Measurements from ENCODE around the gene DDX3X.

DNA sequence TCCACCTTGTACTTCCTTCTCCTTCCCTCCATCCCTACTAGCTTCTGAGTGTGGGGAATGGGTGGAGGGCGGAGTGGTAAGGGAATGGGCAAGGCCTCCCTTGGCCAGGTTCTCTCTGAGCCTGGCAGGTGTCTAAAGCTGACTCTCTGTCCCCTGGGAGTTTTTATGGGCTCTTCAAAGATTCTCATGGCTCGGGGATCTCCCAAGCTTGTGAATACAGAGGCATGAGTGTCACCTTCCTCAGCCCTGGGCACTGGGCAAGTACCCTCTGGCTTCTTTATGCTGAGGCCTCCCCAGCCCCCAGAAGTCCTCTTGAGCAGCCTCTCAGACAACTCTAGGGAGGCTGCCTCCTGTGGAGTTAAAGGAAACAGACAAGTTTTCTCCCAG lies 32.5 kb upstream of the DDX3X start:
- TF ChIP-seq CTCF (optimal IDR thresholded peaks at IDR 0.05 in 1 of 3, IDR thresholded peaks at IDR 0.05 in 1 of 3, conservative IDR thresholded peaks at IDR 0.05 in 1 of 3; ENCODE audit: extremely low read depth in 1 of 3, insufficient read depth in 2 of 3, low read length in 3 of 3) (no peak), EZH2 (IDR thresholded peaks at IDR 0.05; ENCODE audit: low read length) (no peak)

Measured in keratinocyte (primary cell).